ENCODE data around the gene APAF1.
A peak's percentile ranks its signal among the peaks of the same experiment; 100 is the strongest.

The APAF1 gene

DNA sequence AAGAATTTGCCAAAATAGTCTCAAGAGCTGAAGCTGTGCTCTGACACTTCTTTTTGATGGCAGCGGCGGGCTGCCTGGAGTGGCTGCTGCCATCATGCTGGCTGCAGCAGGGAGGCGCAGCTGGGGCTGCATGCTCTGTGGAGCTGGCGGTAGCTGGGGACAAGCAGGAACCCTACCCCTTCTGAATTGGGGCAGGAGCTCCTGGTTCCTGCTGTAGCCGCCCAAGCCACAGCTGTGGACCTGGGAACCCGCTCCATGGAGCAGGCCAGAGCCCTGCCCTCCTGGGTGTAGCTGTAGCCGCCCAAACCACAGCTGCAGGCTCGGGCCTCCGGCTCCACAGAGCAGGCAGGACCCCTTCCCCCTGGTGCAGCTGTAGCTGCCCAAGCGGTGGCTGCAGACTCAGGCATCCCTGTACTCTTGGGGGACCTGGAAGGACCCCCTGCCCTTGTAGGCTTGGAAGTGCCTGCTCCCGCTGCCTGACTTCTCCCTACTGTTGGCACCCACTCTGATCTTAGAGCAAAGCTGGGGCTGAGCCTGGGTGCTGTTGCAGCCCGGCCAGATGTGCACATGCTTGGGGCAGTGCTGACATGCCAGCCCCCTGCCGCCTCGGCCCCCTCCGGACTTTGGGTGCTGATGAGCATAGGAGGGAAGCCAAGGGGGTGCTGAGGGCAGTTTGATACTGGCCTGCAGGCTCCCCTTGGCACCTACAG, 33.3 kb downstream of the APAF1 start:
- DNase-seq (ENCODE audit: insufficient read length) (no peak), FAIRE-seq (no peak)
- TF ChIP-seq TAF1 (IDR thresholded peaks at IDR 0.05; ENCODE audit: borderline replicate concordance, low read depth, low read length) (no peak), POLR2AphosphoS5 (IDR thresholded peaks at IDR 0.05; ENCODE audit: low read depth, low read length) (no peak), POLR2A (IDR thresholded peaks at IDR 0.05; ENCODE audit: low read depth, low read length) (no peak)

DNA sequence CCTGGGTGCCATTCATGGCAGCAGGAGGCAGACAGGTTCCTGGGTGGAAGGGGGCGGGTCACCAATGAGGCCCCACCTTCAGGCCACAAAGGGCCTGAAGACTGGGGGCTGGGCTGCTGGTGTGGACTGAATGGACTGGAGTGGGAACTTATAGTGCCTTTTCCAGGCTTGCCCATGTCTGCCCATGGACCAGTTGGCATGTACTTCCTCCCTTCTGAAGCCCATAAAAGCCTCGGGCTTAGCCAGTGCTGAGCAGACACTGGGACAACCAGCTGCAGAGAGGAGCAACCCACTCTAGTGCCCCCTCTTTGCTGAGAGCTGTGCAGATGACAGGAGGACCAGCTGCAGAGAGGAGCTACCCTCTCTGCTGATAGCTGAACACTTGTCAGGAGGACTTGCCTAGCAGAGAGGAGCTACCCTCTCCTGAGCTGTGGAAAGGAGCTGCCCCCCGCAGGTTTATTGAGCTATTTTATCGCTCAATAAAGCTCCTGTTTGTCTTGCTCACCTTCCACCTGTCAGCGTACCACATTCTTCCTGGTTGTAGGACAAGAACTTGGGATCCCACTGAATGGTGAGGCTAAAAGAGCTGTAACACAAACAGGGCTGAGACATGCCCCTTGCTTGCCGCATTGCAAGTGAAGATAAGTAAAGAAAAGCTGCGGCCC, 34.0 kb downstream of the APAF1 start:
- FAIRE-seq (no peak), DNase-seq (ENCODE audit: insufficient read length) (no peak)
- TF ChIP-seq POLR2AphosphoS5 (IDR thresholded peaks at IDR 0.05; ENCODE audit: low read depth, low read length) (no peak), POLR2A (IDR thresholded peaks at IDR 0.05; ENCODE audit: low read depth, low read length) (no peak), TAF1 (IDR thresholded peaks at IDR 0.05; ENCODE audit: borderline replicate concordance, low read depth, low read length) (no peak)

DNA sequence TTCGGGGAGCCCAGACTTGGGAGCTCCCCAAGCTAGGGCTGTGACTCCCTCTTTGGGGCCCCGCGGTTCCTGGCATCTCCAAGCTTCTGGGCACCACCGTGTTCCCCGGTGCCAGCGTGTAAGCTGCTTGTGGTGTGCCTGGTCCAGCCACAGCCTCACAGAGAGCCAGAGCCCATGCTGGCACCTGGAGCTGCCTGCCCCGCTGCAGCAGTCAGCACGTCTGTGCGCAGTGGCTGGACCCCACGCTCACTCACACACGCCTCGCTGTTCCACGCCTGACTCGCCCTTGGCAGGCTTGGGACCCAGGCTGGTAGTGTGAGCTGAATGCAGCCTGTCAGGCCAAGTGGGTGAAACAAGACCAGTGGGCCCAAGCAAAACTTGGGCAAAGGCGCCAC, 34.5 kb downstream of the APAF1 start:
- no peak for TF ChIP-seq POLR2A (IDR thresholded peaks at IDR 0.05; ENCODE audit: low read depth, low read length)
- no peak for TF ChIP-seq TAF1 (IDR thresholded peaks at IDR 0.05; ENCODE audit: borderline replicate concordance, low read depth, low read length)
- no peak for TF ChIP-seq POLR2AphosphoS5 (IDR thresholded peaks at IDR 0.05; ENCODE audit: low read depth, low read length)
- FAIRE-seq = no peak
- no peak for DNase-seq (ENCODE audit: insufficient read length)

DNA sequence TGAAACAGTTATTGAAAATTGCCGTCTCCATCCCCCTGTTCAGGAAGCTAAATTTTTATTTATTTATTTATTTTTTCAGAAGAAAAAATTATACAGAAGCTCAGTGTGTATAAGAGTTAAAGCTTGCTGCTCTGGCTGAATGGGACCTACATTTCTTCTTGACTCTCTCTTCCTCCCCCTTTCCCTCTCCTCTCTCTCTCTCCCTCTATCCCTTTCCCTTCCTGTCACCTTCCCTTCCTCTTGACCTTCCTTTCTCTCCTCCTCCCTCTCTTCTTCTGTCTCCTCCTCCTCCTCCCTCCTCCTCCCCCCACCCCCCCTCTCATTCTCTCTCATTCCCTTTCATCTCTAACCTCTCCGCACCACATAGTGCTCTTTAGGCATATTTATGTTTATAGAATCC, 39.1 kb downstream of the APAF1 start:
- TF ChIP-seq POLR2AphosphoS5 (IDR thresholded peaks at IDR 0.05; ENCODE audit: low read depth, low read length) (no peak), POLR2A (IDR thresholded peaks at IDR 0.05; ENCODE audit: low read depth, low read length) (no peak), TAF1 (IDR thresholded peaks at IDR 0.05; ENCODE audit: borderline replicate concordance, low read depth, low read length) (no peak)
- no peak for FAIRE-seq
- DNase-seq (ENCODE audit: insufficient read length) = no peak

DNA sequence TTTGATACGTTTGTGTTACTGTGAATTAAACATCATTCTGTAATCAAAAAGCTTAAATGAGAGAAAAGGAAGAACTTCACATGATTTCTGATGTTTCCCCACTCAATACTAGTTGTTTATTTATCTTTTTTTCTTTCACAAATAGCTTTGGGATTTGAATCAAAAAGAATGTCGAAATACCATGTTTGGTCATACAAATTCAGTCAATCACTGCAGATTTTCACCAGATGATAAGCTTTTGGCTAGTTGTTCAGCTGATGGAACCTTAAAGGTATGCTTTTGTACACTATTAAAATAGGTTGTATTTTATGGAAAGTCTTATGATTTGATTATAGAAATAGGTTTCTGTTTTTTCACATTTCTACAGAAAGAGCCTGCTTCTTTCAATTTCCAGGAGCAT, 41.5 kb downstream of the APAF1 start:
- no peak for TF ChIP-seq POLR2A (IDR thresholded peaks at IDR 0.05; ENCODE audit: low read depth, low read length)
- FAIRE-seq = no peak
- DNase-seq (ENCODE audit: insufficient read length) = no peak

DNA sequence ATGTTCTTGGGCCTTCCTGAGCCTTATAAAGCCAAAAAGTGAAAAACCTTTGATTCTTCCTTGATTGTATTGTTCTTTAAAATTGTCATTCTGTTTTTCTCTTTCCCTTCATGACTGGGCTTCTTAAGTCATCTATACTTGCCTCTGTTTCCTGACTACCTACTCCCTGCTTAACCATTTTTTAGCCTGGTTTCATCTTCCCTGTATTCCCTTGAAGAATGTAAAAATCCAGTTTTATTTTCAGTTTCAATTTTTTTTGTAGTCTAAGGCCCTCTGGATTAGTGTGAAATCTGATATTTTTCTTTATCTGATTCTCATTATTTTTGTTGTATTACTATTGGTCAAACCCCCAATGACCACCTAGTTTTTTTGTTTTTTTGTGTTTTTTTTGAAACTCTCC, 46.3 kb downstream of the APAF1 start:
- no peak for FAIRE-seq

DNA sequence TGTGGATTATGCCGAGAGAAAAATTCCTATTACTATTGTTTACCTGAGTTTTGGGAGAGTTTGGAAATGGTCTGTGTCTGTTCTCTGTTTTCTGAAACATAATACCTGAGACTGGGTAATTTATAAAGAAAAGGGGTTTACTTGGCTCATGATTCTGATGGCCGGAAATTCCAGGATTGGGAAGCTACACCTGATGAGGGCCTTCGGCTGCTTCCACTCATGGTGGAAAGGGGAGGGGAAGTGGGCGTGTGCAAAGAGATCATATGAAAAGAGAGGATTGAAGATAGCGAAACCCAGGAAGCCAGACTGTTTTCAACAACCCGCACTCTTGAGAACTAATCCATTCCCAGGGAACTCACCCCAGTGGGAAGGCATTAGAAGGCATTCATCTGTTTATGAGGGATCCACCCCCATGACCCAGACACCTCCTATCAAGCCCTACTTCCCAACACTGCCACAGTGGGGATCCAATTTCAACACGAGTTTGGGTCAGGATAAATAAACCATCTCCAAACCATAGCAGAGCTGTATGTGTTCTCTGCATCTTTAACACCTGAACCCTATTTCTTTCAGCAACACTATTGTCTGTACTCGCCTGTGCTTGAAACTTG, 51.1 kb downstream of the APAF1 start:
- FAIRE-seq (no peak), DNase-seq (ENCODE audit: insufficient read length) (no peak)
- TF ChIP-seq POLR2AphosphoS5 (IDR thresholded peaks at IDR 0.05; ENCODE audit: low read depth, low read length) (no peak), TAF1 (IDR thresholded peaks at IDR 0.05; ENCODE audit: borderline replicate concordance, low read depth, low read length) (no peak), POLR2A (IDR thresholded peaks at IDR 0.05; ENCODE audit: low read depth, low read length) (no peak)

More for the DNA sequence above, 46.3 kb downstream of the APAF1 start:
- no peak for TF ChIP-seq POLR2AphosphoS5 (IDR thresholded peaks at IDR 0.05; ENCODE audit: low read depth, low read length)
- TF ChIP-seq TAF1 (IDR thresholded peaks at IDR 0.05; ENCODE audit: borderline replicate concordance, low read depth, low read length) = no peak
- TF ChIP-seq POLR2A (IDR thresholded peaks at IDR 0.05; ENCODE audit: low read depth, low read length) = no peak
- no peak for DNase-seq (ENCODE audit: insufficient read length)

DNA sequence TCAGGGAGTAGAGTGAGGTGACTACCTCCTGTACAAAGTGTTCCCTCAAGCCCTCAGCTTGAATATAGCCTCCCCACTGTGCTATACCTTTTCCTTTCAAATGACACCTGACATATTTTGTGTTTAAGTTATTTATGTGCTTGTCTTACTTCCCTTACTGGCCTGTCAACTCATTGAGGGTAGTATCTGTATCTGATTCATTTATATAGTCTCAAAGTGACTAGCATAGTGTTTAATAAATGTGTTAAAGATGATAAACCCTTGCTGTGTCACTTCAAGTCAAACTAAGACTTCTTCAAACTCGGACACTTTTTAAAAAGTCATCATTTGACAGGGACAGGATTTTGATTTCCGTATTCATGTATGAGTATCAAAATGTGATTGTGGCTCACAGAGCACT, 52.1 kb downstream of the APAF1 start:
- FAIRE-seq (no peak), DNase-seq (ENCODE audit: insufficient read length) (no peak)
- TF ChIP-seq POLR2A (IDR thresholded peaks at IDR 0.05; ENCODE audit: low read depth, low read length) = no peak
- TF ChIP-seq POLR2AphosphoS5 (IDR thresholded peaks at IDR 0.05; ENCODE audit: low read depth, low read length) = no peak
- TF ChIP-seq TAF1 (IDR thresholded peaks at IDR 0.05; ENCODE audit: borderline replicate concordance, low read depth, low read length) = no peak

DNA sequence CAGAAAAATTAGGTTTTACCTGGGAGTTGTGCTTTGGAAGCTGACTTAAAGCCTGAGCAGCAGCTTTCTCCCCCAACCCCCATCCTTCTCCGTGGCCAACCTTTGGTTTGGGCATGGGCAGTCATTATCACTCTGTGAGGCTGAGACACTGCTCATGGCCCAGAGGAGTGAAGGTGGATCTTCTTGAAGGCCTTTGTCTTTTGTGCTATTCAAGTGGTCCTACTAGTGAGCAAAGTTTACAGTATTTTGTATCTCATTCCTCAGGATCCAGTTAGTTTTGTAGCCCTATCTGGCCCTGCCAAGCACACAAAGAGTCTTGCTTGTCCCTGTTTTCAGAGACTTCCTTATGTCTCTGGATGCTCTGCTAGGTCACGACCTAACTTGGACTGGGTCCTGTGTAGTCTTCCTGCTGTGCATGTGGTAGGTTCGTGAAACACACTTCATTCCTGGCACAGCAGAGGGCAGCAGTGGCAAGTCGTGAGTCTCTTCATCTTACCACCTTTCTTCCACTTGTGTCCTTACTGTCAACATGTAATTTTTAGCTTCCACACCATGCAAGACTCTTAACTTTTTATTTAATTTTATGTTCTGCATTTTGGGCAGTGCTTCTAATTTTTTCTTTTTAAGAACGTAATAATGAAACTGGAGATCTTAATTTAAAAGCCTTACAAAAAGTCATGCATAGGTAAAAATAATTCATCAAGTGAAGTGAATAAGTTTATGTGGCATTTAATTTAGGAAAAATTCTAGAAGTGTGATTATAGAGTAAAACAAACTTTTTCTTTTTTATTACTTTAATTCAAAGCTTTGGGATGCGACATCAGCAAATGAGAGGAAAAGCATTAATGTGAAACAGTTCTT, 53.7 kb downstream of the APAF1 start:
- DNase-seq (ENCODE audit: insufficient read length) = peak; percentile 19
- TF ChIP-seq POLR2AphosphoS5 (IDR thresholded peaks at IDR 0.05; ENCODE audit: low read depth, low read length) (no peak), POLR2A (IDR thresholded peaks at IDR 0.05; ENCODE audit: low read depth, low read length) (no peak), TAF1 (IDR thresholded peaks at IDR 0.05; ENCODE audit: borderline replicate concordance, low read depth, low read length) (no peak)
- peak; percentile 93 for FAIRE-seq

DNA sequence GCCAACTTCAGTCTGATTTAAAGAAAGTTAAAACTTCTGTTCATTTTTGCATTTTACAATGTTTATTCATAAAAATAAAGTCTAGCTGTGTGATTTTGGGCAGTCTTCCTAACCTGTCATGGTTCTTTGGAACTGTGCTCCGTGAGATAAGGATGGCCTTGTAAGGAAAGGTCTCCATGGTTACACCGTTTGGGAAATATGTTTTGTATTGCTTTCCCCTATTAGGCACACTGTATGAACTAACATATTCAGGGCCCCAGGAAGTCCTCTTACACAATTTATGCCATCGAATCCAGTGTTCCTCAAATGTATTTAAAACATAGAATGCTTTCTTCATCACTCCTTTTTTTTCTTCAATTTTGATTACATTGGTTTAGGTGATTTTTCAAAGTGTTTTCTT, 54.5 kb downstream of the APAF1 start:
- DNase-seq (ENCODE audit: insufficient read length) = no peak
- FAIRE-seq = no peak
- no peak for TF ChIP-seq TAF1 (IDR thresholded peaks at IDR 0.05; ENCODE audit: borderline replicate concordance, low read depth, low read length)
- TF ChIP-seq POLR2AphosphoS5 (IDR thresholded peaks at IDR 0.05; ENCODE audit: low read depth, low read length) = no peak

DNA sequence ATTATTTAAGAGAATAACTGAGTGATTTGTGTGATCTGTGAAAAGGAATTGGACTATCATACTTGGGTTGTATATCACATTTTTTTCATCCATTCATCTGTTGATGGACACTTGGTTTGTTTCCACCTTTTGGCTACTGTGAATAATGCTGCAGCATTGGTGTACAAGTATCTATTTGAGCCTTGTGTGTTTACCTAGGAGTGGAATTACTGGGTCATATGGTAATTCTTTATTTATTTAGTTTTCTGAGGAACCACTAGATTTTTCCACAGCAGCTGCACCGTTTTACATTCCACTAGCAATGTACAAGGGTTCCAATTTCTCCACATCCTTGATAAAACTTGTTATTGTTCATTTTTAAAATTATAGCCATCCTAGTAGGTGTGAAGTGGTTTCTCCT, 56.1 kb downstream of the APAF1 start:
- FAIRE-seq (no peak), DNase-seq (ENCODE audit: insufficient read length) (no peak)
- no peak for TF ChIP-seq POLR2A (IDR thresholded peaks at IDR 0.05; ENCODE audit: low read depth, low read length)
- TF ChIP-seq TAF1 (IDR thresholded peaks at IDR 0.05; ENCODE audit: borderline replicate concordance, low read depth, low read length) = no peak
- no peak for TF ChIP-seq POLR2AphosphoS5 (IDR thresholded peaks at IDR 0.05; ENCODE audit: low read depth, low read length)
